ENCODE results near the gene ARHGAP6.
"Not testable (repeated sequence)": the region's sequence is repeated elsewhere in the genome, so short reads cannot be mapped to it uniquely, and the experiment has no call there.

ARHGAP6 gene

GRCh38 chrX:11641349-11642065 is 24.2 kb downstream of the ARHGAP6 start:
- no peak for DNase-seq (ENCODE audit: low read depth in 3 of 3)

GRCh38 chrX:11640089-11640488 is 25.6 kb downstream of the ARHGAP6 start:
- DNase-seq (ENCODE audit: low read depth in 3 of 3): no peak

- DNase-seq (ENCODE audit: low read depth in 3 of 3): no peak
Observed at GRCh38 chrX:11632732-11633131, 33.0 kb downstream of the ARHGAP6 start.

DNA sequence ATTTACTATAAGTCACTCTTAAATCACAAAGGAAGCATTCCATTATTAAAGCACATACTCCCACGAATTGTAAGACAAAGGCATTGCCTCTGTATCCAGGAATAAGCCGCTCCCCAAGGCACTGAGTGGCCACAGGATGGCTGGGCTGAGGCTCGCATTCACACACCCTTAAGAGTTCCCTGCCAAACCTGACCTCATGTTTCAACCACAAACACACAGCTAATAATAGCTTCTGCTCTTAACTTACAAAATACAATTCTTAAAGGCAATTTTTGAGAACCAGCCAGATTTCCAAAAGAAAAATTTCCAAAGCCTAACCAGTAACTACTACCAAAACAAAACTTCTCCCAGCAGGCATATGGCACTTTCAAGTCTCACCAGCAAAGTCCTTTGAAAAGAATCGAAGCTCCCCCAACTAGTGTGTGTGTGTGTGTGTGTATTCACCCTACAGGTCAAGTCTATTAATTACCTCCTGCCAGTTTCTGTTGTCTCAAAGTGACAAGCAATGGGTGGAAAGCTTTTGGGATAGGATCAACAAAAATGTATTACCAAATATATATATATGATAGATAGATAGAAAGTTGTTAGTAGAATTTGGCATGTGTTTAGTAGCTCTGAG is 36.0 kb downstream of the ARHGAP6 start:
- DNase-seq (ENCODE audit: low read depth in 3 of 3): no peak

DNA sequence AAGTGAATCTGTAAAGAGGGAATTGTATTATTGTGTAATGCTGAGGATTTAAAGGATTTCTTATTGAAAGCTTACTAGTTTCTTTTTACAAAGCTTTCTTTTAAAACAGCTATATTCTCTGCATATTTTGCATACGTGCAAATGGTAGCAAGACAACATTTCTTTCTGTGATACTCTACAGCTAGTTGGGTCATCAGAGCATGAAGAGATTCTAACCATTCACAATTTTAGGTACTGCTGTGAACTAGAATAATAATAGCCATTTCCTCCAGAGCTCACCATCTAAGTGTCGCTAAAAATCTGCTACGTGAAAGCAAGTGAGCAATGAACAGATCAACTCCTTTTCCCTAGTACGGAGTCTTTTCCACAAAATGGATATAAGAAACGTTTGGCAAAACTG is 37.3 kb downstream of the ARHGAP6 start:
- DNase-seq (ENCODE audit: low read depth in 3 of 3): no peak

DNA sequence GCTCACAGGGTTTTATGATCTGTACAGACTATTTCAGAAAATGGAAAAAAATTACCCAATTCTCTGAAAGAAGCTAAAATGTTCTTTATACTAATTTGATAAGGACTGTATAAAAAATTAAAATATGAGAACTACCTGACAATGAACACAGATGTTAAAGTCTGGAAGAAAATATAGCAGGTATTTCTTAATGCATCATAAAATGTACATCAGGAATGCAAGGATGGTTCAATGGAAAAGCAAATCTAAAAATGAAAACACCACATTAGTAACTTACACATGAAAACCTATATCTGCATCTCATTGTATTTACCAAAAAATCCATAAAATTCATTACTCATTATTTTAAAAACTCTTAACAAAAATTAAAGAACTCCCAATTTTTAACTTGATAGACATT is 39.4 kb downstream of the ARHGAP6 start:
- no peak for DNase-seq (ENCODE audit: low read depth in 3 of 3)

DNA sequence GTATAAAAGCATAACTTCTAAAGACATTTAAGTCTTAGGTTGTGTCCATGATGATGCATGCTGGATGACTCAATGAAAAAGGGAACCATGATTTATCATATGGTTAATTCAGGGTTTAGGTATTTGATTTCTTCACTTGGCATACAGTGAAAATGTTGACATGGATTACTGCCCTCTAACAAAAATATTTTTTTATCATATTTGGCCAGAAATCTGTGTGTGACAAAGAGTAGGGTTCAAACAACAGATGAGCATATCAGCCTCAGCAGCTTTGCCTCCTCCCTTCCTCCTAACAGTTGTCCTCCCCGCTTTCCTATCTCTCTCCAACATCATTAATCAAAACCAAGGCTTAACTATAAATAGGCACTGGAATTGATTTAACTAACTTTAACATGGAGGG is 46.3 kb downstream of the ARHGAP6 start:
- DNase-seq (ENCODE audit: low read depth in 3 of 3): no peak

DNA sequence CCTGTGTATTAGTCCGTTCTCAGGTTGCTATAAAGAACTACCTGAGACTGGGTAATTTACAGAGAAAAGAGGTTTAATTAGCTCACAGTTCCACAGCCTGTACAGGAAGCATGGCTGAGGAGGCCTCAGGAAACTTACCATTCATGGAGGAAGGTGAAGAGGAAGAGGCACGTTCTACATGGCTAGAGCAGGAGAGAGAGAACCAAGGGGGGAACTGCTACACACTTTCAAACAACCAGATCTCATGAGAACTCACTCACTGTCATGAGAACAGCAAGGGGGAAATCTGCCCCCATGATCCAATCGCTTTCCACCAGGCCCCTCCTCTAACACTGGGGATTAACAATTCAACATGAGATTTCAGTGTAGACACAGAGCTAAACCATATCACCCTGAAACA is 51.5 kb downstream of the ARHGAP6 start:
- DNase-seq (ENCODE audit: low read depth in 3 of 3): not testable (repeated sequence)

- DNase-seq (ENCODE audit: low read depth in 3 of 3): no peak
Observed at GRCh38 chrX:11611965-11612364, 53.8 kb downstream of the ARHGAP6 start.

GRCh38 chrX:11611161-11611560 is 54.6 kb downstream of the ARHGAP6 start:
- DNase-seq (ENCODE audit: low read depth in 3 of 3): no peak

DNA sequence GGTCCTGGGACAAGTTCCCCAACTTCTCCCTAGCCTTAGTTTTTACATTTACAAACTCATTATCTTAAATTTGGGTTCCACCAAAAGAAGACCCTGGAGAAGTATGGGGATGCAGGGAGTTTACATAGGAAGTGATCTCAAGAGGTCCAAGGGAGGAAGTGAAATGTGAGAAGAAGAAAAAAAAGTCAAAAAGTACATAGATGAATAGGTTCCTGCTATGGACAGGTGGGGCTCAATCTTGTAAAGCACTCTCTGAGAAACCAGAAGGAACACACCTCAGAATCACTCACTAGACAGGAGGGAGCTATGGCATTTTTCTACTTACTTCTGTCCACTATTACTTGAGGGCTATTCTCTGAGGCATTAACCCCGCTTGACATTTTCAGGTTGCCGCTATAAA is 56.6 kb downstream of the ARHGAP6 start:
- no peak for DNase-seq (ENCODE audit: low read depth in 3 of 3)

DNA sequence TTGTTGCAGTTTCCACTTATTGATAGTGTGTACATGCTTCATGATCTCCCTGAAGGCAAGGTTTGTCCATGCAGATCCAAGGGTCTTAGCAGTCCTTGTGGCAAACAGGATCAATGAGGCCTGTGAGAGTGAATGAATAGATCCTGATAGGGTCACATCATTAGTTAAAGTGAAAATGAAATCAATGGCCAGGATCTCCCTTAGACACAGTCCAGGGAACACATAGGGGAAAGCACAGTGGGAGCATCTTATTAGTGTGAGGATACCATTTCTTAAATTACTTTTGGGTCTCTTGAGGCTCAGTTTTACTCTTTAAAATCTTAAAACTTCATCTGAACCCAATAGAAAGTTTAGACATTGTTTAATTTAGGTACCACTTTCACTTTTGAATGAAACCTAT is 59.3 kb downstream of the ARHGAP6 start:
- DNase-seq (ENCODE audit: low read depth in 3 of 3): no peak

DNA sequence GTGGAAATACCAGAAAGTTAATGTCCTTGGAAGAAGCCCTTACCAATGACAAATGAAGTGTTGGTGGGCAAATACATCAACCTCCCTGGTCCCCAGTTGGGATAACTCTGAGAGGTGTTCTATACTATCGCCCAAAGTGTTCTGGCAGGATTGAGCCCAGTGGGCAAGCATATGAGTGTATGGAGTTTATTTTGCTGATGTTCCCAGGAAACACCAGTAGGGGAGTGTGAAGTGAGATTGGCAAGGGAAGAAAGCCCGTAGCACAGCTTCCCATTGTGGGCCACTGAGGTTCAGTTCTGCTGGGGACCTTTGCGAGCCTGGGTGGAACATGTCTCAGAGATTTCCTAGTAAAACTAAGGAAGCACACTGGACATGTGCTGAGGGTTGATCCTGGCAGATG is 65.1 kb downstream of the ARHGAP6 start:
- DNase-seq (ENCODE audit: low read depth in 3 of 3): no peak

DNA sequence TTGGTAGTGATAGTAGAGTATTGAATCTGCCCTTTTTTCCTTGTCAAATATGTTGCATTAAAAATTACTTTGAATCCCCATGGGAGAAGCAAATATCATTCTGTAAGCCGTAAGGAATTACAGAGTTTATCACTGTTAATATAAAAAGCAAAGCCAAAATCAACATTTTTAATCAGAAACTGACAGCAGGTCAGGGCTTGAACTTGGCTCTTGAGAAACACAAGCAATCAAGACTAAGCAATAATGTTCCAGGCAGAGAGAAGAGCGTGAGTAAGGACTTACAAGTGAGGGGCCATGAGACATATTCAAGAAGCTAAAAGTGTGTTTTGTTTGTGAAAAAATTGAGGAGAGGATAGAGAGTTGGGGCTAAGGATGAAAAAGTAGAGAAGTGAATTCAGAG is 68.2 kb downstream of the ARHGAP6 start:
- DNase-seq (ENCODE audit: low read depth in 3 of 3): no peak

GRCh38 chrX:11591723-11592346 is 73.9 kb downstream of the ARHGAP6 start:
- DNase-seq (ENCODE audit: low read depth in 3 of 3): no peak

DNA sequence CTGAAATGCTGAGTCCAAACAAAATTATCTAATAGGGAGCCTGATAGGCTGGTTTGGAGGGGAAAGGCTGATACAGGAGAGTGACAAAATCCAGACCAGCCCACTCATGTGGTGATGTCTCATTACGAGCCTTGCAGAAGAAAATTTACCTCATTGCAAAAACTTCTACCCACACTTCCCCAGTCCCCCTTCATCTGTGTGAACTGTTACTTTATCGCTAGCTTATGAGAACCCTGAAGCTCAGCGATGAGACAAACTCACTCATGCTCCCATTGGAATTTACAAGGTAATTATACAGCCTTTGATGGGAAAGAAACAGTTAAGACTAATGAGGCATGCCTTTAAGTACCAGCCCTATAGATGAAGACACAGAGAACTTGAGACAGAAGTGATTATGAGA is 76.1 kb downstream of the ARHGAP6 start:
- no peak for DNase-seq (ENCODE audit: low read depth in 3 of 3)

- DNase-seq (ENCODE audit: low read depth in 3 of 3): no peak
Observed at GRCh38 chrX:11588097-11588496, 77.6 kb downstream of the ARHGAP6 start.

DNA sequence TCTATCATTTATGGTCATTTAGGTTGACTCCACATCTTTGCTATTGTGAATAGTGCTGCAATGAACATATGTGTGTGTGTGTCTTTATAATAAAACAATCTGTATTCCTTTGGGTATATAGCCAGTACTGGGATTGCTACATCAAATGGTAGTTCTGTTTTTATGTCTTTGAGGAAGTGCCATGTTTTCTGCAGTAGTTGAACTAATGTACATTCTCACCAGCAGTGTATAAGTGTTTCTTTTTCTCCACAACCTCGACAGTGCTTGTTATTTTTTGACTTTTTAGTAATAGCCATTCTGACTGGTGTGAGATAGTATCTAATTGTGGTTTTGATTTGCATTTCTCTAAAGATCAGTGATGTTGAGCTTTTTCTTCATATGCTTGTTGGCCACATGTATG is 80.5 kb downstream of the ARHGAP6 start:
- no peak for DNase-seq (ENCODE audit: low read depth in 3 of 3)

GRCh38 chrX:11580789-11581188 is 84.9 kb downstream of the ARHGAP6 start:
- DNase-seq (ENCODE audit: low read depth in 3 of 3): no peak

- DNase-seq (ENCODE audit: low read depth in 3 of 3): no peak
Observed at GRCh38 chrX:11579636-11580600, 85.8 kb downstream of the ARHGAP6 start.

GRCh38 chrX:11578301-11578700 is 87.4 kb downstream of the ARHGAP6 start:
- not testable (repeated sequence) for DNase-seq (ENCODE audit: low read depth in 3 of 3)

GRCh38 chrX:11577603-11578002 is 88.1 kb downstream of the ARHGAP6 start:
- no peak for DNase-seq (ENCODE audit: low read depth in 3 of 3)
